ENCODE results near the gene CNTNAP5.
"Not testable (repeated sequence)": the region's sequence is repeated elsewhere in the genome, so short reads cannot be mapped to it uniquely, and the experiment has no call there.

CNTNAP5 gene

GRCh38 chr2:124395961-124396360 lies 370.9 kb downstream of the CNTNAP5 start:
- DNase-seq (ENCODE audit: extremely low spot score) = no peak
- ChIA-PET CTCF (no interaction called here), POLR2A (no interaction called here)
- TF ChIP-seq LEF1 (IDR thresholded peaks at IDR 0.05; ENCODE audit: borderline replicate concordance) = no peak
- TF ChIP-seq SP1 (IDR thresholded peaks at IDR 0.05) = no peak
- no peak for TF ChIP-seq FOXA1 (IDR thresholded peaks at IDR 0.05)
- TF ChIP-seq TARDBP (IDR thresholded peaks at IDR 0.05) = no peak
- no peak for TF ChIP-seq CTBP1 (IDR thresholded peaks at IDR 0.05; ENCODE audit: borderline replicate concordance)
- TF ChIP-seq BHLHE40 (IDR thresholded peaks at IDR 0.05; ENCODE audit: borderline replicate concordance) = no peak
- TF ChIP-seq L3MBTL2 (conservative IDR thresholded peaks at IDR 0.05) = no peak
- no peak for TF ChIP-seq FOXM1 (IDR thresholded peaks at IDR 0.05; ENCODE audit: borderline replicate concordance)
- no peak for TF ChIP-seq PKNOX1 (IDR thresholded peaks at IDR 0.05)
- no peak for TF ChIP-seq FOXK2 (IDR thresholded peaks at IDR 0.05)
- no peak for TF ChIP-seq ARNT (IDR thresholded peaks at IDR 0.05)
- no peak for TF ChIP-seq ZNF384 (IDR thresholded peaks at IDR 0.05)
- no peak for TF ChIP-seq ELF4 (IDR thresholded peaks at IDR 0.05)
- no peak for TF ChIP-seq NFRKB (IDR thresholded peaks at IDR 0.05)
- no peak for TF ChIP-seq SUZ12 (IDR thresholded peaks at IDR 0.05)
- no peak for TF ChIP-seq HDGF (IDR thresholded peaks at IDR 0.05; ENCODE audit: borderline replicate concordance)

DNA sequence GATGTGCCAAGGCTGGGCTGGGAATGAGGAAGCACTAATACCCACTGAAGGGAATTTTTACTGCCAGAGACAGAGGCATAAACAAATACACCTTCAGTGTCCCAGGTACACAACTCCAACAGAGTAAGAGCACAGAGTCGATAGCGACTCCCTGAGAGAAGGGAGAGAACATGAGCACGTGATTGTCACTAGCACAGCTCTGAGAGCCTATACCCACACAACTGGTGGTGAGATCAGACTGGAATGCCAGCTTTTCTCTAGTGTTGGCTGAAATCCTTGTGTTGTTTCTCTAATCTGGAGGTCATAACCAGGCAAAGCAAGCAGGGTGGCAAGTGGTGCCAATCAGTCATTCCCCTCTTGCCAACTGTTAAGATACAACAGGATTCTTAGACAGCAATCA lies 377.2 kb downstream of the CNTNAP5 start:
- DNase-seq (ENCODE audit: extremely low spot score) = no peak
- ChIA-PET CTCF (no interaction called here), POLR2A (no interaction called here)
- TF ChIP-seq ELF4 (IDR thresholded peaks at IDR 0.05) = no peak
- TF ChIP-seq NFRKB (IDR thresholded peaks at IDR 0.05) = no peak
- TF ChIP-seq FOXK2 (IDR thresholded peaks at IDR 0.05) = no peak
- TF ChIP-seq FOXA1 (IDR thresholded peaks at IDR 0.05) = no peak
- no peak for TF ChIP-seq ZNF384 (IDR thresholded peaks at IDR 0.05)
- TF ChIP-seq SUZ12 (IDR thresholded peaks at IDR 0.05) = no peak

GRCh38 chr2:124407836-124408534 lies 382.9 kb downstream of the CNTNAP5 start:
- POLR2A ChIA-PET; CTCF ChIA-PET; DNase-seq (ENCODE audit: extremely low spot score): not testable (repeated sequence)

DNA sequence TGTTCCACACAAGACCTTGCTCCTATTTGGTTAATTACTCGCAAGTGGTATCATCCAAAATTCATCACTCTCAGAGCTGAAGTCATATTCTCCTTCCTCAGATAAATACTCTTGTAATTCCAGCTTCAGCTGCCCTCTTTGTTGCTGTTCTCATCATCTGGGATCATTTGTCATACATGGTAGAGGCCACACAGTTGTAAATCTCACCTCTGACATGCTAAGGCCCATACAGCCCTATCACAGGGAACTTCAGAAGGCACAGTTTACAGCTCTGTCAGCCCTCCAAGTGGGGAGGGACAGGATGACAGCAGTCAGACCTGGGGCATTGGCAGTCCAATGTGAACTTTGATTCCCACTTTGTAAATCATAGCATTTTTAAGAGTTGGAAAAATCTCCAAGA lies 399.0 kb downstream of the CNTNAP5 start:
- TF ChIP-seq FOXK2 (IDR thresholded peaks at IDR 0.05) (no peak), CTBP1 (IDR thresholded peaks at IDR 0.05; ENCODE audit: borderline replicate concordance) (no peak)
- POLR2A ChIA-PET = no interaction called here
- CTCF ChIA-PET = no interaction called here
- no peak for DNase-seq (ENCODE audit: extremely low spot score)

GRCh38 chr2:124426122-124426521 lies 401.0 kb downstream of the CNTNAP5 start:
- DNase-seq (ENCODE audit: extremely low spot score) = no peak
- ChIA-PET CTCF (no interaction called here), POLR2A (interaction anchor here (0.6 kb wide), 1 partner anchor 703 kb away, joined by 3 read pairs; no protein-coding TSS in a partner anchor)
- no peak for TF ChIP-seq BHLHE40 (IDR thresholded peaks at IDR 0.05; ENCODE audit: borderline replicate concordance)
- TF ChIP-seq CTBP1 (IDR thresholded peaks at IDR 0.05; ENCODE audit: borderline replicate concordance) = no peak
- TF ChIP-seq ZNF384 (IDR thresholded peaks at IDR 0.05) = no peak
- TF ChIP-seq ARNT (IDR thresholded peaks at IDR 0.05) = no peak
- TF ChIP-seq ELF4 (IDR thresholded peaks at IDR 0.05) = no peak
- TF ChIP-seq NFRKB (IDR thresholded peaks at IDR 0.05) = no peak
- no peak for TF ChIP-seq FOXM1 (IDR thresholded peaks at IDR 0.05; ENCODE audit: borderline replicate concordance)
- TF ChIP-seq LEF1 (IDR thresholded peaks at IDR 0.05; ENCODE audit: borderline replicate concordance) = no peak
- TF ChIP-seq PKNOX1 (IDR thresholded peaks at IDR 0.05) = no peak
- TF ChIP-seq FOXA1 (IDR thresholded peaks at IDR 0.05) = no peak
- TF ChIP-seq SP1 (IDR thresholded peaks at IDR 0.05) = no peak
- no peak for TF ChIP-seq HDGF (IDR thresholded peaks at IDR 0.05; ENCODE audit: borderline replicate concordance)
- TF ChIP-seq SUZ12 (IDR thresholded peaks at IDR 0.05) = no peak
- no peak for TF ChIP-seq TARDBP (IDR thresholded peaks at IDR 0.05)
- no peak for TF ChIP-seq FOXK2 (IDR thresholded peaks at IDR 0.05)
- no peak for TF ChIP-seq L3MBTL2 (conservative IDR thresholded peaks at IDR 0.05)

- POLR2A ChIA-PET = no interaction called here
- CTCF ChIA-PET = no interaction called here
- TF ChIP-seq FOXA1 (IDR thresholded peaks at IDR 0.05) (no peak), TARDBP (IDR thresholded peaks at IDR 0.05) (no peak), FOXK2 (IDR thresholded peaks at IDR 0.05) (no peak), NFRKB (IDR thresholded peaks at IDR 0.05) (no peak), PKNOX1 (IDR thresholded peaks at IDR 0.05) (no peak), LEF1 (IDR thresholded peaks at IDR 0.05; ENCODE audit: borderline replicate concordance) (no peak), ZNF384 (IDR thresholded peaks at IDR 0.05) (no peak), FOXM1 (IDR thresholded peaks at IDR 0.05; ENCODE audit: borderline replicate concordance) (no peak), CTBP1 (IDR thresholded peaks at IDR 0.05; ENCODE audit: borderline replicate concordance) (no peak), BHLHE40 (IDR thresholded peaks at IDR 0.05; ENCODE audit: borderline replicate concordance) (no peak), ELF4 (IDR thresholded peaks at IDR 0.05) (no peak), HDGF (IDR thresholded peaks at IDR 0.05; ENCODE audit: borderline replicate concordance) (no peak), ARNT (IDR thresholded peaks at IDR 0.05) (no peak)
- no peak for DNase-seq (ENCODE audit: extremely low spot score)
Measured at GRCh38 chr2:124426625-124427024, 401.5 kb downstream of the CNTNAP5 start.

GRCh38 chr2:124437811-124438210 lies 412.7 kb downstream of the CNTNAP5 start:
- POLR2A ChIA-PET = no interaction called here
- TF ChIP-seq CTBP1 (IDR thresholded peaks at IDR 0.05; ENCODE audit: borderline replicate concordance) (no peak), BHLHE40 (IDR thresholded peaks at IDR 0.05; ENCODE audit: borderline replicate concordance) (no peak), FOXA1 (IDR thresholded peaks at IDR 0.05) (no peak), SP1 (IDR thresholded peaks at IDR 0.05) (no peak), TARDBP (IDR thresholded peaks at IDR 0.05) (no peak), ARNT (IDR thresholded peaks at IDR 0.05) (no peak), ZNF384 (IDR thresholded peaks at IDR 0.05) (no peak), LEF1 (IDR thresholded peaks at IDR 0.05; ENCODE audit: borderline replicate concordance) (no peak), PKNOX1 (IDR thresholded peaks at IDR 0.05) (no peak), FOXK2 (IDR thresholded peaks at IDR 0.05) (no peak), L3MBTL2 (conservative IDR thresholded peaks at IDR 0.05) (no peak), HDGF (IDR thresholded peaks at IDR 0.05; ENCODE audit: borderline replicate concordance) (no peak), ELF4 (IDR thresholded peaks at IDR 0.05) (no peak), SUZ12 (IDR thresholded peaks at IDR 0.05) (no peak), FOXM1 (IDR thresholded peaks at IDR 0.05; ENCODE audit: borderline replicate concordance) (no peak), NFRKB (IDR thresholded peaks at IDR 0.05) (no peak)
- DNase-seq (ENCODE audit: extremely low spot score) = no peak
- CTCF ChIA-PET = no interaction called here

Measured in HEK293T (cell line).